LNCaP clone FGC (cell line): ENCODE measurements around the gene MCTP2.

Experiments used
- DNase-seq: peaks from one replicate; pipeline ENCODE4 v3.0.0-alpha.2; 2011; ENCODE audit warnings: low read depth
- H3K4me3 ChIP-seq: 2 replicates; pipeline ENCODE4 v1.5.1; 2011; ENCODE audit warnings: mild to moderate bottlenecking, low read depth, low read length, control low read depth
- TF ChIP-seq, protein P1 (sequence below): IDR thresholded peaks from 2 replicates; pipeline ENCODE4 v1.5.1; 2012; ENCODE audit warnings: mild to moderate bottlenecking; ENCODE audit not compliant: control insufficient read depth, insufficient read depth; ENCODE audit errors: extremely low read depth

MCTP2 gene

DNA sequence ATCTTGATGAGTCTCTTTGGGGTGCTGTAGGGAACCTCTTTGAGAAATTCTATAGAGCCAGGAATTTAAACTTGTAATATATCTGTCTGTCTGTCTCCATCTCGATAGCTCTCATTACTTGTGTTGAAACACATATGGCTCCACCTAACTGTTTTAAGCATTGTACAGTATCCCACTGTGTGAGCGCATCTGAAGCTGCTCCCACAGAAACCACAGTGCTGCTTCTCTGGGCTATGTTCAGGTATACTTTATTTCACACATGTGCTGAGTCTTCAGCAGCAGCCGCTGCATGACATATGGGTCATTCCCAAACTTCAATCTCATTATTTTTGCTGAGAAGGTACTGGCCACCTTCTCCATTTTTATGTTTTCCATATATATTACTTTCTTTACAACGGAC lies 63.9 kb downstream of the MCTP2 start:
- TF ChIP-seq, protein P1, sequence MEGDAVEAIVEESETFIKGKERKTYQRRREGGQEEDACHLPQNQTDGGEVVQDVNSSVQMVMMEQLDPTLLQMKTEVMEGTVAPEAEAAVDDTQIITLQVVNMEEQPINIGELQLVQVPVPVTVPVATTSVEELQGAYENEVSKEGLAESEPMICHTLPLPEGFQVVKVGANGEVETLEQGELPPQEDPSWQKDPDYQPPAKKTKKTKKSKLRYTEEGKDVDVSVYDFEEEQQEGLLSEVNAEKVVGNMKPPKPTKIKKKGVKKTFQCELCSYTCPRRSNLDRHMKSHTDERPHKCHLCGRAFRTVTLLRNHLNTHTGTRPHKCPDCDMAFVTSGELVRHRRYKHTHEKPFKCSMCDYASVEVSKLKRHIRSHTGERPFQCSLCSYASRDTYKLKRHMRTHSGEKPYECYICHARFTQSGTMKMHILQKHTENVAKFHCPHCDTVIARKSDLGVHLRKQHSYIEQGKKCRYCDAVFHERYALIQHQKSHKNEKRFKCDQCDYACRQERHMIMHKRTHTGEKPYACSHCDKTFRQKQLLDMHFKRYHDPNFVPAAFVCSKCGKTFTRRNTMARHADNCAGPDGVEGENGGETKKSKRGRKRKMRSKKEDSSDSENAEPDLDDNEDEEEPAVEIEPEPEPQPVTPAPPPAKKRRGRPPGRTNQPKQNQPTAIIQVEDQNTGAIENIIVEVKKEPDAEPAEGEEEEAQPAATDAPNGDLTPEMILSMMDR: no peak

DNA sequence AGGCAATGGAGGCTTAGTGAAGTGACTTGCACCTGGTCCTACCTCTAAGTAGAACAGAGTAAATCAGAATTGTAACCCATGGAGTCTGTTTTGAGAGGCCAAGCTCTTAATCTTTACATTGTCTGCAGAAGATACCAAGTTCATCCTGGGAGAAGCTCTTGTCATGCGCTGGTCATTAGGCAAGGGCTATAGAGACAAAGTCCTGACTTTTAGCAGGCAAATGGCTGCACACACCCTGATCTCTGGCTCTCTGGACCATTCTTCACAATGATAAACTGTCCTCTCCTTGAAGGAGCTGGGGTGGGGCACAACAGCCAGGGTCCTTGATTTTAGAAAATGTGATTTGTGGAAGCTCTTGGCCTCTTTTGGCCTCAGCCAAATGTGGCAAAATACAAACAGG lies 65.4 kb downstream of the MCTP2 start:
- no peak overlapping the region for H3K4me3 ChIP-seq
- TF ChIP-seq, protein P1: no peak
- no peak for DNase-seq

More for the DNA sequence above, 63.9 kb downstream of the MCTP2 start:
- no peak overlapping the region for H3K4me3 ChIP-seq
- no peak for DNase-seq

DNA sequence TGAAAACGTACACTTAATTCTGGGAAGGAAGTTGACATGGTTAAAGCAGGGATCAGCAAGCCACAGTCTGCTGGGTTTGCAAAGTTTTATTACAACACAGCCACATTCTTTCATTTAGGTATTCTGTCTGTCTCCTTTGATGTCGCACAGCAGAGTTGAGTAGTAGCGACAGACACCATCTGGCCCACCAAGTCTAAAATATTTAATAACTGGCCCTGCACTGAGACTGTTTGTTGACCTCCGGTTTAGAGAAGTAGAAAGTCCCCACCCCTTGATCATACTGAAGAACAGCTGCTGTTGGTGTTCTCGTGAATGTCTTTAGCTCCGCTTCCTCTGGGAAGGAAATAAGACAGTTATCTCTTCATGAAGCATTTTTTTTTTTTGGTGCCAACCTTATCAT lies 66.2 kb downstream of the MCTP2 start:
- TF ChIP-seq, protein P1: no peak
- H3K4me3 ChIP-seq: no peak overlapping the region
- no peak for DNase-seq

DNA sequence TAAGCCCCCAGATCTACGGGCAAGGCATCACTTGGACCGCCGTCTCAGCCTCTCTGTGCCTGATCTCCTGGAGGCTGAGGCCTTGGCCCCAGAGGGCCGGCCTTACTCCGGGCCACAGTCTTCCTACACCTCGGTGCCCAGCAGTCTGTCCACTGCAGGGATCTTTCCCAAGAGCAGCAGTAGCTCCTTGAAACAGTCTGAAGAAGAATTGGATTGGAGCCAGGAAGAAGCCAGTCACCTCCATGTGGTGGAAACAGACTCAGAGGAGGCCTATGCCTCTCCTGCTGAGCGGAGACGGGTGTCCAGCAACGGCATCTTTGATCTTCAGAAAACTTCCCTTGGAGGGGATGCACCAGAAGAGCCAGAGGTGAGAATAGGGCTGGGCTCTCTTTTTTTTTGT lies 67.0 kb downstream of the MCTP2 start:
- H3K4me3 ChIP-seq: no peak overlapping the region
- TF ChIP-seq, protein P1: no peak
- DNase-seq: no peak

DNA sequence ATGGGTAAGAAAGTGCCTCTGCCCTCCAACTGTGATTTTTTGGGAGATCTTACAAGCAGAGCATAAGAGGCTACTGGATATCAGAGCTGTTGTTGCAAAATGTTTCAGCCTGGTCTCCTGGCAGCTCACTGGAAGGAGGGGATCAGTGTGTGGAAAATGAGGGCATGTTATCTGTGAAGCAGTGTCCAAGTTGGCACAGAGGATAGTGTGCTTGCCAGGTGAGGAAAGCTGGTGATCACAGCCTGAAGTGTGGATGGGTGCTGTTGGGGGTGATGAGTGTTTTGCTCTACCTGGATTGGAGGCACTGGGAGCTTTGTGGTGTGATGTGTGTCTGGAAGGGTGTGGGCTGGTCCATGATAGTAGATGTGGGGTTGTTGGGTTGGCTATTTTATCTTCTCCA lies 69.3 kb downstream of the MCTP2 start:
- no peak for DNase-seq
- TF ChIP-seq, protein P1: no peak

DNA sequence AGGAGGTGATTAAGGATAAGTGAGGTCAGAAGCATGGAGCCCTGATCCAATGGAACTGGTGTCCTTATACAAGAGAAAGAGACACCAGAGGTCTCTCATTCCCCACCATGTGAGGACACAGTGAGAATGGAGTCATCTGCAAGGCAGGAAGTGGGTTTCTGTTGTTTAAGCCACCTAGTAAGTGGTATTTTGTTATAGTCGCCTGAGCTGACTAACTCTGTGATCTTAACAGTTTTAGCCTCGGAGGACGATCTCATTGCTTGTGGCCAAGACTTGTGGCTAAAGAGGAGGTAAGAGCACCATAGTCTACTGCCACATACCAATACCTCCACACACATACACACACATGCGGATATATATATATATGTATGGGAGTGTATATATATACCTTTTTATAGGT lies 73.8 kb downstream of the MCTP2 start:
- TF ChIP-seq, protein P1: no peak
- H3K4me3 ChIP-seq: no peak overlapping the region
- DNase-seq: no peak

More for the DNA sequence above, 69.3 kb downstream of the MCTP2 start:
- no peak overlapping the region for H3K4me3 ChIP-seq
